ENCODE measurements around the gene WDR37. TPM values are rescaled to one million over a fixed set of nuclear protein-coding genes. Genes with fewer than 3 reads are reported as not detected.

Gene WDR37
- polyA plus RNA-seq, 1 of the 3 experiments (the other 2 are of a cell fraction): 11.9 TPM

GRCh38 chr10:1096287-1096889, 40.2 kb downstream of the WDR37 start:
- ChIA-PET POLR2A (interaction anchor here (0.9 kb wide), 1 partner anchor 176 kb away, joined by 3 read pairs; no protein-coding TSS in a partner anchor), CTCF (interaction anchor here (3.9 kb wide), 1 partner anchor 14 kb away, joined by 15 read pairs; no protein-coding TSS in a partner anchor)
- Histone ChIP-seq H4K20me1 (ENCODE audit: insufficient read depth) (no peaks in the 10 kb centered on the region), H3K4me3 (ENCODE audit: low read depth in 2 of 2, low read length in 1 of 2) (no peak overlapping the region), H2AFZ (ENCODE audit: low read depth) (no peak overlapping the region), H3K9ac (no peak overlapping the region), H3F3A (replicated peaks; ENCODE audit: insufficient read depth) (no peaks in the 10 kb centered on the region), H3K9me3 (no peaks in the 10 kb centered on the region), H3K4me2 (no peak overlapping the region), H3K36me3 (replicated peaks in 1 of 2; ENCODE audit: control insufficient read depth in 1 of 2, insufficient read depth in 2 of 2, low read length in 1 of 2) (peaks cover 7 to 70% of the 10 kb centered on the region in 2 experiments), H3K27me3 (ENCODE audit: insufficient read depth) (no peaks in the 10 kb centered on the region), H3K27ac (ENCODE audit: low read depth in 2 of 2, low read length in 1 of 2) (no peak overlapping the region; a peak in 1 of 4 replicates), H3K79me2 (ENCODE audit: insufficient read depth) (no peaks in the 10 kb centered on the region), H3K9me2 (no peaks in the 10 kb centered on the region), H3K4me1 (ENCODE audit: control insufficient read depth in 1 of 2, insufficient read depth in 2 of 2, low read depth in 1 of 2, low read length in 1 of 2) (peaks cover 0 to 33% of the 10 kb centered on the region in 2 experiments; a peak in 2 of 4 replicates)
- no peak for TF ChIP-seq RXRA (IDR thresholded peaks at IDR 0.05; ENCODE audit: borderline replicate concordance, low read depth)
- no peak for TF ChIP-seq REST (IDR thresholded peaks at IDR 0.05; ENCODE audit: low read depth, low read length)
- TF ChIP-seq EP300 (IDR thresholded peaks at IDR 0.05; ENCODE audit: borderline replicate concordance in 1 of 2, low read depth in 1 of 2, low read length in 1 of 2): no peak
- TF ChIP-seq FOSL2 (IDR thresholded peaks at IDR 0.05; ENCODE audit: borderline replicate concordance, low read depth): no peak
- no peak for TF ChIP-seq NRF1 (IDR thresholded peaks at IDR 0.05; ENCODE audit: low read depth, low read length)
- no peak for TF ChIP-seq TCF12 (IDR thresholded peaks at IDR 0.05)
- no peak for TF ChIP-seq RCOR1 (IDR thresholded peaks at IDR 0.05; ENCODE audit: low read length)
- no peak for TF ChIP-seq ZBTB33 (IDR thresholded peaks at IDR 0.05; ENCODE audit: borderline replicate concordance, low read depth)
- no peak for TF ChIP-seq ELF1 (IDR thresholded peaks at IDR 0.05)
- TF ChIP-seq FOXJ3 (CRISPR knock-in tag; IDR thresholded peaks at IDR 0.05): no peak
- TF ChIP-seq MEF2A (IDR thresholded peaks at IDR 0.05; ENCODE audit: borderline replicate concordance, low read depth): no peak
- TF ChIP-seq CTCF (IDR thresholded peaks at IDR 0.05): no peak
- 94% methylated on average over 22 of the region's 27 CpGs for WGBS (ENCODE audit: low lambda C conversion rate)
- DNase-seq: no peak
